Liver (tissue), 9 donors: Measurements from ENCODE around the gene BATF3. TPM values are rescaled to one million over a fixed set of nuclear protein-coding genes. Genes with fewer than 3 reads are reported as not detected.
A peak's percentile ranks its signal among the peaks of the same experiment; 100 is the strongest.

Source experiments
- DNase-seq: peaks from one replicate; pipeline ENCODE4 v3.0.0-alpha.2; 2017; ENCODE audit warnings: low spot score
- H3K27ac ChIP-seq, 2 donors: one replicate each; pipeline ENCODE4 v1.7.0; 2013; ENCODE audit warnings: inconsistent platforms in 2 of 2, low read length in 2 of 2, control low read depth in 1 of 2, low read depth in 1 of 2, mild to moderate bottlenecking in 1 of 2
- H3K27me3 ChIP-seq, 4 donors: one replicate each; pipeline versions ENCODE4 v1.6.1 to v1.7.0; 2013; ENCODE audit warnings: low read length in 3 of 4, inconsistent platforms in 1 of 4, mild to moderate bottlenecking in 1 of 4, moderate library complexity in 1 of 4; ENCODE audit not compliant: control insufficient read depth in 4 of 4, insufficient read depth in 4 of 4
- H3K36me3 ChIP-seq, 4 donors: one replicate each; pipeline versions ENCODE4 v1.6.1 to v1.7.0; 2013; ENCODE audit warnings: low read length in 3 of 4, mild to moderate bottlenecking in 3 of 4, low read depth in 1 of 4, moderate library complexity in 1 of 4; ENCODE audit not compliant: control insufficient read depth in 4 of 4, insufficient read depth in 3 of 4
- H3K4me1 ChIP-seq, 4 donors: one replicate each; pipeline versions ENCODE4 v1.6.1 to v1.7.0; 2013; ENCODE audit warnings: low read length in 3 of 4, mild to moderate bottlenecking in 3 of 4, moderate library complexity in 1 of 4; ENCODE audit not compliant: control insufficient read depth in 4 of 4, insufficient read depth in 4 of 4
- H3K4me3 ChIP-seq, 3 donors: one replicate each; pipeline versions ENCODE4 v1.6.1 to v1.7.0; 2013; ENCODE audit warnings: low read length in 3 of 3, control low read depth in 1 of 3, low read depth in 1 of 3, mild to moderate bottlenecking in 1 of 3
- H3K9ac ChIP-seq, 2 donors: one replicate each; pipeline ENCODE4 v1.7.0; 2013; ENCODE audit warnings: low read length in 2 of 2, mild to moderate bottlenecking in 2 of 2, moderate library complexity in 2 of 2, control low read depth in 1 of 2, low read depth in 1 of 2
- H3K9me3 ChIP-seq, 4 donors: one replicate each; pipeline versions ENCODE4 v1.6.1 to v1.7.0; 2013; ENCODE audit warnings: low read length in 3 of 4; ENCODE audit not compliant: control insufficient read depth in 4 of 4
- FOXA2 ChIP-seq: IDR thresholded peaks from 2 replicates; pipeline ENCODE4 v1.6.1; 2016; ENCODE audit warnings: antibody characterized with exemption
- HNF4G ChIP-seq: IDR thresholded peaks from 2 replicates; pipeline ENCODE4 v1.6.1; 2016; ENCODE audit warnings: antibody characterized with exemption
- NR2F2 ChIP-seq: IDR thresholded peaks from 2 replicates; pipeline ENCODE4 v1.6.1; 2016; ENCODE audit warnings: antibody characterized with exemption
- RXRA ChIP-seq, 2 donors: IDR thresholded peaks; 2 replicates each; pipeline ENCODE4 v1.6.1; 2017 to 2018; ENCODE audit warnings: antibody characterized with exemption in 2 of 2, mild to moderate bottlenecking in 1 of 2
- SP1 ChIP-seq: IDR thresholded peaks from 2 replicates; pipeline ENCODE4 v1.6.1; 2018; ENCODE audit warnings: antibody characterized with exemption, mild to moderate bottlenecking
- TAF1 ChIP-seq: conservative IDR thresholded peaks from 2 replicates; pipeline ENCODE4 v1.6.1; 2016; ENCODE audit warnings: antibody characterized with exemption, mild to moderate bottlenecking
- YY1 ChIP-seq: IDR thresholded peaks from 2 replicates; pipeline ENCODE4 v1.6.1; 2016; ENCODE audit warnings: antibody characterized with exemption, mild to moderate bottlenecking
- WGBS: extraction: QIAGEN DNeasy Blood & Tissue Kit; methylation state at CpG from one replicate; pipeline ENCODE4 v1.1.7; 2013; 5-methylcytosine and 5-hydroxymethylcytosine counted together
- polyA plus RNA-seq, 2 donors: library from polyadenylated mRNA; stranded (reverse) in 1 of 2; unstranded in 1 of 2; fragments of 200-250 nt in 1 of 2; fragments of >200 nt in 1 of 2; fragmentation: Nextera tagmentation in 1 of 2; extraction: Ambion mirVana in 1 of 2; gene quantifications; one replicate each; pipeline versions ENCODE4 v1.2.1 to v1.2.3, GENCODE V29; 2013 to 2015
- total RNA-seq, 2 donors: library from RNA; depleted of rRNA; stranded (reverse); fragments of >200 nt; gene quantifications; one replicate each; pipeline ENCODE4 v1.2.3, GENCODE V29; 2014
- TF ChIP-seq, protein P1 (sequence below): IDR thresholded peaks from 2 replicates; pipeline ENCODE4 v1.6.1; 2016; ENCODE audit warnings: antibody characterized with exemption, mild to moderate bottlenecking
- TF ChIP-seq, protein P2 (sequence below): IDR thresholded peaks from 2 replicates; pipeline ENCODE4 v1.6.1; 2016; ENCODE audit warnings: antibody characterized with exemption
- TF ChIP-seq, protein P3 (sequence below): IDR thresholded peaks from 2 replicates; pipeline ENCODE4 v1.6.1; 2016; ENCODE audit warnings: antibody characterized with exemption
- TF ChIP-seq, protein P4 (sequence below): fragments of 150-350 bp; IDR thresholded peaks from 2 replicates; pipeline ENCODE4 v1.5.1; 2017; ENCODE audit warnings: improper control_type of control experiment, low read depth, low read length; ENCODE audit not compliant: missing input control
- donor health status: healthy.
- donor health status: healthy.
- donor health status: healthy.
- donor health status: healthy.
- donor health status: healthy.

Gene BATF3
- total and polyA plus RNA-seq, 4 donors, result 0.65 to 1.0 (median 0.91) TPM

DNA sequence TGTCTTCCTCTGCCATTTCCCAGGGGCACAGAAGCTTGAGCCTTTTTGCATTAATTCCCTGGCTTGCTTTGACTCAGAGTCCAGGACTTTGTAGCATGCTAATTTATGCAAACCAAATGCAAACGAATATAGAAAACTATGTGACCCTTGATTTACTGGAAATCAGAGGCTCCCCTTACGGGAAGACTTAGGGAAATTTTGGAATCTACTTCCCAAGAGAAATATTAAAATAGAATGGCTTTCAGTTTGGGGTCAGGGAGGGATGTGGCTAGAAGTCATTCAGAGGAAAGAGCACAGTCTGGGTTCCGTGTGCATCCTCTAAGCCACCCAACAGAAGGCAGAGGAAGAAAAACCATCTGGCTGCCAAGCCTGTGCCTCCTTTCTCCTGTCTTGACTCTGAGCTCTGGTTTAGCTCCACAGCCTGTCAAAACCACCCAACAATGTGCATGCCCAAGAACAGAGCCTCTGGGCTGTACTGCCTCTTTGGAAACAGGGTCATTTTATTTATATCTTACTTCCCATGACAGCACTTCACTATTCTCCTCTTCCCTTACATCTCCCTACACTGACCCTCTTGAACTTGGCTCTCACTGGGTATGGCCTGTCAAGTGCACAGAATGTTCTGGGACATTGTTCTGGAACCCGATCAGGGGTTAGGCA, 61.0 kb downstream of the BATF3 start:
- Histone ChIP-seq H3K9ac (no peak overlapping the region), H3K9me3 (no peaks in the 10 kb centered on the region), H3K4me1 (peaks cover 0 to 3% (median 1%) of the 10 kb centered on the region in 4 donors), H3K27me3 (no peaks in the 10 kb centered on the region), H3K4me3 (no peak overlapping the region), H3K27ac (peak overlapping the region; percentile 27 to 59), H3K36me3 (no peaks in the 10 kb centered on the region)
- DNase-seq, result no peak
- peak in 1 of 2 donors; percentile 63 for TF ChIP-seq RXRA (IDR thresholded peaks at IDR 0.05)
- TF ChIP-seq, protein P1, sequence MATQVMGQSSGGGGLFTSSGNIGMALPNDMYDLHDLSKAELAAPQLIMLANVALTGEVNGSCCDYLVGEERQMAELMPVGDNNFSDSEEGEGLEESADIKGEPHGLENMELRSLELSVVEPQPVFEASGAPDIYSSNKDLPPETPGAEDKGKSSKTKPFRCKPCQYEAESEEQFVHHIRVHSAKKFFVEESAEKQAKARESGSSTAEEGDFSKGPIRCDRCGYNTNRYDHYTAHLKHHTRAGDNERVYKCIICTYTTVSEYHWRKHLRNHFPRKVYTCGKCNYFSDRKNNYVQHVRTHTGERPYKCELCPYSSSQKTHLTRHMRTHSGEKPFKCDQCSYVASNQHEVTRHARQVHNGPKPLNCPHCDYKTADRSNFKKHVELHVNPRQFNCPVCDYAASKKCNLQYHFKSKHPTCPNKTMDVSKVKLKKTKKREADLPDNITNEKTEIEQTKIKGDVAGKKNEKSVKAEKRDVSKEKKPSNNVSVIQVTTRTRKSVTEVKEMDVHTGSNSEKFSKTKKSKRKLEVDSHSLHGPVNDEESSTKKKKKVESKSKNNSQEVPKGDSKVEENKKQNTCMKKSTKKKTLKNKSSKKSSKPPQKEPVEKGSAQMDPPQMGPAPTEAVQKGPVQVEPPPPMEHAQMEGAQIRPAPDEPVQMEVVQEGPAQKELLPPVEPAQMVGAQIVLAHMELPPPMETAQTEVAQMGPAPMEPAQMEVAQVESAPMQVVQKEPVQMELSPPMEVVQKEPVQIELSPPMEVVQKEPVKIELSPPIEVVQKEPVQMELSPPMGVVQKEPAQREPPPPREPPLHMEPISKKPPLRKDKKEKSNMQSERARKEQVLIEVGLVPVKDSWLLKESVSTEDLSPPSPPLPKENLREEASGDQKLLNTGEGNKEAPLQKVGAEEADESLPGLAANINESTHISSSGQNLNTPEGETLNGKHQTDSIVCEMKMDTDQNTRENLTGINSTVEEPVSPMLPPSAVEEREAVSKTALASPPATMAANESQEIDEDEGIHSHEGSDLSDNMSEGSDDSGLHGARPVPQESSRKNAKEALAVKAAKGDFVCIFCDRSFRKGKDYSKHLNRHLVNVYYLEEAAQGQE, result peak; percentile 23
- peak; percentile 99 for TF ChIP-seq NR2F2
- TF ChIP-seq FOXA2, result no peak
- TF ChIP-seq SP1, result peak; percentile 60
- TF ChIP-seq, protein P2, sequence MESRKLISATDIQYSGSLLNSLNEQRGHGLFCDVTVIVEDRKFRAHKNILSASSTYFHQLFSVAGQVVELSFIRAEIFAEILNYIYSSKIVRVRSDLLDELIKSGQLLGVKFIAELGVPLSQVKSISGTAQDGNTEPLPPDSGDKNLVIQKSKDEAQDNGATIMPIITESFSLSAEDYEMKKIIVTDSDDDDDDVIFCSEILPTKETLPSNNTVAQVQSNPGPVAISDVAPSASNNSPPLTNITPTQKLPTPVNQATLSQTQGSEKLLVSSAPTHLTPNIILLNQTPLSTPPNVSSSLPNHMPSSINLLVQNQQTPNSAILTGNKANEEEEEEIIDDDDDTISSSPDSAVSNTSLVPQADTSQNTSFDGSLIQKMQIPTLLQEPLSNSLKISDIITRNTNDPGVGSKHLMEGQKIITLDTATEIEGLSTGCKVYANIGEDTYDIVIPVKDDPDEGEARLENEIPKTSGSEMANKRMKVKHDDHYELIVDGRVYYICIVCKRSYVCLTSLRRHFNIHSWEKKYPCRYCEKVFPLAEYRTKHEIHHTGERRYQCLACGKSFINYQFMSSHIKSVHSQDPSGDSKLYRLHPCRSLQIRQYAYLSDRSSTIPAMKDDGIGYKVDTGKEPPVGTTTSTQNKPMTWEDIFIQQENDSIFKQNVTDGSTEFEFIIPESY, result no peak
- 51% methylated on average over 4 of the region's 4 CpGs for WGBS

DNA sequence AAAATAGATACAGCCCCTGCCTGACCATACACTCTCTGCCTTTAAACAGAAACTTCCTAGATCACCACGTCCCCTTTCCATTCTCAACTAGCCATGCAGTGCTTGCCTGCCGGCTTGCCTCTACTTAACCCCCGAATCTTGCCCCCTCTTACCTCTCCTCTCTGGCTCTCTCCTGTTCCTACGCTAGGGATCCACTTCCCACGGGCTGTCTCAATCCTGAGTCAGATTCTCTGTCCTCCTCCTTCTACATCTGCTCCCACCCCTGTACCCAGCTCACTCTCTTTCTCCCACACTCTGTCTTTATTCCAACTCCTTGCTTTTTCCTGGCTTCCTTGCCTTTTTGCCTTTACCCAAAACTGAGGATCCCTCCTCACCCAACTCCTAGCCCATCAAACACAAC, 61.7 kb downstream of the BATF3 start:
- DNase-seq, result no peak
- peak overlapping the region; percentile 27 to 59 for H3K27ac ChIP-seq
- H3K9me3 ChIP-seq, result no peaks in the 10 kb centered on the region
- no peak overlapping the region for H3K9ac ChIP-seq
- H3K4me1 ChIP-seq, result peaks cover 0 to 3% (median 1%) of the 10 kb centered on the region in 4 donors
- H3K36me3 ChIP-seq, result no peaks in the 10 kb centered on the region
- WGBS, result 85% methylated on average over 5 of the region's 5 CpGs
- H3K27me3 ChIP-seq, result no peaks in the 10 kb centered on the region
- no peak overlapping the region for H3K4me3 ChIP-seq
- TF ChIP-seq, protein P3, sequence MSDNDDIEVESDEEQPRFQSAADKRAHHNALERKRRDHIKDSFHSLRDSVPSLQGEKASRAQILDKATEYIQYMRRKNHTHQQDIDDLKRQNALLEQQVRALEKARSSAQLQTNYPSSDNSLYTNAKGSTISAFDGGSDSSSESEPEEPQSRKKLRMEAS, result no peak
- no peak for TF ChIP-seq HNF4G
- TF ChIP-seq RXRA (IDR thresholded peaks at IDR 0.05), result no peak
- TF ChIP-seq, protein P4, sequence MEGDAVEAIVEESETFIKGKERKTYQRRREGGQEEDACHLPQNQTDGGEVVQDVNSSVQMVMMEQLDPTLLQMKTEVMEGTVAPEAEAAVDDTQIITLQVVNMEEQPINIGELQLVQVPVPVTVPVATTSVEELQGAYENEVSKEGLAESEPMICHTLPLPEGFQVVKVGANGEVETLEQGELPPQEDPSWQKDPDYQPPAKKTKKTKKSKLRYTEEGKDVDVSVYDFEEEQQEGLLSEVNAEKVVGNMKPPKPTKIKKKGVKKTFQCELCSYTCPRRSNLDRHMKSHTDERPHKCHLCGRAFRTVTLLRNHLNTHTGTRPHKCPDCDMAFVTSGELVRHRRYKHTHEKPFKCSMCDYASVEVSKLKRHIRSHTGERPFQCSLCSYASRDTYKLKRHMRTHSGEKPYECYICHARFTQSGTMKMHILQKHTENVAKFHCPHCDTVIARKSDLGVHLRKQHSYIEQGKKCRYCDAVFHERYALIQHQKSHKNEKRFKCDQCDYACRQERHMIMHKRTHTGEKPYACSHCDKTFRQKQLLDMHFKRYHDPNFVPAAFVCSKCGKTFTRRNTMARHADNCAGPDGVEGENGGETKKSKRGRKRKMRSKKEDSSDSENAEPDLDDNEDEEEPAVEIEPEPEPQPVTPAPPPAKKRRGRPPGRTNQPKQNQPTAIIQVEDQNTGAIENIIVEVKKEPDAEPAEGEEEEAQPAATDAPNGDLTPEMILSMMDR, result no peak
- TF ChIP-seq YY1, result no peak
- no peak for TF ChIP-seq FOXA2
- no peak for TF ChIP-seq TAF1

Other genes starting within 250 kb of the BATF3 start
- 1 to 10 TPM; 1.1 to 5.4 TPM for gene ATF3, start 91.1 kb downstream of the BATF3 start, total RNA-seq
- gene ATF3, start 91.1 kb downstream of the BATF3 start, polyA plus RNA-seq, result 1 to 10 TPM; 5.6 to 8.8 TPM
- 10 to 100 TPM; 17.2 to 31.3 TPM for gene NSL1, start 91.9 kb upstream of the BATF3 start, total RNA-seq
- 10 to 100 TPM; 18.6 to 18.9 TPM for gene NSL1, start 91.9 kb upstream of the BATF3 start, polyA plus RNA-seq
- gene TATDN3, start 92.1 kb upstream of the BATF3 start, total RNA-seq, result 1 to 10 TPM; 6.6 to 8.1 TPM
- 1 to 10 TPM; 5.2 to 6.7 TPM for gene TATDN3, start 92.1 kb upstream of the BATF3 start, polyA plus RNA-seq
- gene SPATA45, start 147.8 kb upstream of the BATF3 start, total RNA-seq, result under 1 TPM in 1 of 2 donors, not detected in 1; 0.28 TPM
- not detected for gene SPATA45, start 147.8 kb upstream of the BATF3 start, polyA plus RNA-seq
- gene FLVCR1, start 158.4 kb upstream of the BATF3 start, total RNA-seq, result 10 to 100 TPM in 1 of 2 donors, 1 to 10 TPM in 1; 3.8 to 14.6 TPM
- gene FLVCR1, start 158.4 kb upstream of the BATF3 start, polyA plus RNA-seq, result 1 to 10 TPM in 1 of 2 donors, under 1 TPM in 1; 0.85 to 1.1 TPM